Activated naive CD4-positive, alpha-beta T cell treated with anti-CD3 and anti-CD28 coated beads for 36 hours (primary cell): ENCODE results near the gene PALLD. TPM values are rescaled to one million over a fixed set of nuclear protein-coding genes. Genes with fewer than 3 reads are reported as not detected.
A peak's percentile ranks its signal among the peaks of the same experiment; 100 is the strongest.

Source experiments
- CTCF ChIA-PET: fragments of 350-600 bp; sonication (Branson Sonifier 250); formaldehyde crosslinking; loops from one replicate; lab custom pipeline; 2021; ENCODE audit warnings: antibody characterized with exemption; lab: Charles Lee
- DNase-seq: peaks from one replicate; pipeline ENCODE4 v3.0.0-alpha.2; 2020
- H3K27ac Mint-ChIP-seq: one replicate; pipeline ENCODE4 v1.8.0; 2021; ENCODE audit warnings: mild to moderate bottlenecking, mixed read lengths
- H3K27me3 Mint-ChIP-seq: one replicate; pipeline ENCODE4 v1.8.0; 2021; ENCODE audit warnings: low read depth, mixed read lengths
- H3K36me3 Mint-ChIP-seq: one replicate; pipeline ENCODE4 v1.8.0; 2021; ENCODE audit warnings: low read depth, mixed read lengths
- H3K4me1 Mint-ChIP-seq: one replicate; pipeline ENCODE4 v1.8.0; 2021; ENCODE audit warnings: low read depth, mixed read lengths
- H3K4me3 Mint-ChIP-seq: one replicate; pipeline ENCODE4 v1.8.0; 2021; ENCODE audit warnings: mild to moderate bottlenecking, moderate library complexity, mixed read lengths
- H3K9me3 Mint-ChIP-seq: one replicate; pipeline ENCODE4 v1.8.0; 2021; ENCODE audit warnings: mixed read lengths
- intact Hi-C: fragments of 100-400 bp; cut with micrococcal nuclease; formaldehyde crosslinking; loops from one replicate; pipeline ENCODE4 v1.15.1; 2023
- total RNA-seq, 2 experiments: library from RNA; stranded (reverse); gene quantifications; one replicate each; pipeline ENCODE4 v1.2.3, GENCODE V29; 2021

The PALLD gene
- total RNA-seq, 2 experiments from 2014 or later, result 7.3 to 7.8 TPM

DNA sequence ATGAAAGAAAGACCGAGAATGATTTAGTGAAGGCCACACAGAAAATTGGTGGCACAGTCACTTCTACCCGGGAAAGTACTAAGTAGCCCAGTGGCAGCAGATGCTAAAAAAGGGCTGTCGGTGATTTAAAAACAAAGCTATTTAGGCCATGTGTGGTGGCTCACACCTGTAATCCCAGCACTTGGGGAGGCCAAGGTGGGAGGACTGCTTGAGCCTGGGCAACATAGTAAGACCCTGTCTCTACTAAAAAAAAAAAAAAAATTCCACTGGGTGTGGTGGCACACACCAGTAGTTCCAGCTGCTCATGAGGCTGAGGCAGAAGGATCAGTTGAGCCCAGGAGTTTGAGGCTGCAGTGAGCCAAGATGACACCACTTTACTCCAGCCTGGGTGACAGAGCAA lies 369.0 kb downstream of the PALLD start:
- H3K36me3 Mint-ChIP-seq, result no peaks in the 10 kb centered on the region
- intact Hi-C loops, result no loop called here
- H3K27me3 Mint-ChIP-seq, result peaks cover 3% of the 10 kb centered on the region
- H3K4me1 Mint-ChIP-seq, result peaks cover 6% of the 10 kb centered on the region
- no peak for DNase-seq
- H3K9me3 Mint-ChIP-seq, result no peaks in the 10 kb centered on the region
- no peak overlapping the region for H3K27ac Mint-ChIP-seq
- CTCF ChIA-PET, result no interaction called here
- H3K4me3 Mint-ChIP-seq, result no peak overlapping the region

DNA sequence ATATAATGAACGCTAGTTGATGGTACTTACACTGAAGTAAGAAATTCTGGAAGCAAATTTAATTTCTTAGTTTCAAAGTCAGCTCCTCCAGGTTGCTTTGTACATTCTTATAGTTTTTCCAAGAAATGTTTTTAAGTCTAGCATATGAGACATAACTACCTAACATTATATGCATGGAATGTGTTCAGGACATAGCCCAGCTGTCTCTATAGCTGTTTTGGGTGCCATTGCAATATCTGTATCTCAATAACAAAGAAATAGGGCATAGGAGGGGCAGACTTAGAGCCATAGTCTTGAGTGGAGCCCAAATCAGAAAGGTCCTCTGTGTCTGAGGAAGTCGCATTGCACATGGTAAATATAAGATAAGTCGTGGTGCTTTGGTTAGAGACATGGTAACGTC lies 369.8 kb downstream of the PALLD start:
- intact Hi-C loops, result no loop called here
- H3K4me1 Mint-ChIP-seq, result peaks cover 6% of the 10 kb centered on the region
- H3K27me3 Mint-ChIP-seq, result peaks cover 8% of the 10 kb centered on the region
- no peak for DNase-seq
- no peak overlapping the region for H3K27ac Mint-ChIP-seq
- no peak overlapping the region for H3K4me3 Mint-ChIP-seq
- H3K9me3 Mint-ChIP-seq, result no peaks in the 10 kb centered on the region
- H3K36me3 Mint-ChIP-seq, result no peaks in the 10 kb centered on the region
- CTCF ChIA-PET, result interaction anchor here (1.0 kb wide), 1 partner anchor 57 kb away, joined by 3 read pairs; no protein-coding TSS in a partner anchor

DNA sequence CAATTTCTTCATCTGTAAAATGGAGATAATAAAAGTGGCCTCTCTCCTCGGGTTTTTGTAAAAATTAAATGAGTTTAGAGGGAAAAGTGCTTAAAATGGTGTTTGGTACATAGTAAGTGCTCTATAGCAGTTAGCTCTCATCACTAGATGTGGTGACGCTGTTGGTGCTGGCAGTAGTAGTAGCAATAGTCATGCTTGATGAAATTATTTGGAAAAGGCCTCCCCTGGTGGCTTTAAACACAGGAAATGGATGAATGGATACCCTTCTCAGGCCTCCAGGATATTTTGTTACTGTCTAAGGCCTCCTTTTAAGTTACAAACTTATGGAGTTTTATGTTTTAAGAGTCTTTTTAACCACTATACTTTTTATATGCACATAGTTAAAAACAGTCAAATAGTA lies 370.3 kb downstream of the PALLD start:
- CTCF ChIA-PET, result interaction anchor here (1.0 kb wide), 1 partner anchor 56 kb away, joined by 3 read pairs; no protein-coding TSS in a partner anchor

DNA sequence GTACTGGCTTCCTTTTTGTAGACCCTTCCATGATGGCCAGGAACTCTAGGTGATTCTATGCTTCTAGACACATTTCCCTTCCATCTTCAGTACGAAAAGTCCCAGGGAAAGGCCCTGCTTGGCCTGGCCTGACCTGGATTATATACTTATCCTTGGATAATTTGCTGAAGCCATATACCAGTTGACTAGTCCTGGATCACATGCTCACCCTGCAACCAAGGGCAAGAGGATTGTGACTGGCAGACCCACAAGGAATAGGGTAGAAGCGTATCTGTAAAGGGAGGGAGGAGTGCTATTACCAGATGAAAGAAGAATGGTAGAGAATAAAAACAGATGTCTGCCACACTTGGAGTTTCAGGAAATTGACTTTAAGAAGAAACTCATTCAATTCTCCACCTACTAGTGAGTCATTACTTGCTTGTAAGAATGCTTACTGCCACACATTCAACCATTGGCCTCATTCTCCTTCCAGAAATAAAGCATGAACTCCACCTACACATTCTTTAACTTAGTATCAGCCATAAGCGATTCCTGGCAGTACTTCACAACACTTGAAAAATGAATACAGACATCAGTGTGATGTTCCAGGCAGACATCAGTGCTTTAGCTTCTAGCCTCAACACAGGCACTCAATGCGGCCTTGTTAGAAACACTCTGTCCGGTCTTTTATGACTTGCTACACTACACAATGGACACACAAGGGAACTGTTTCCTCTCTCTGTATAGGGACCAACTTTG lies 371.4 kb downstream of the PALLD start:
- Mint-ChIP-seq H3K27ac (peak overlapping the region; percentile 77), H3K27me3 (peaks cover 17% of the 10 kb centered on the region), H3K4me1 (peaks cover 6% of the 10 kb centered on the region), H3K4me3 (no peak overlapping the region), H3K36me3 (no peaks in the 10 kb centered on the region), H3K9me3 (no peaks in the 10 kb centered on the region)
- no peak for DNase-seq
- intact Hi-C loops, result loop anchor here (1.0 to 2.0 kb wide), 2 partner anchors 157 to 357 kb away; no protein-coding TSS in a partner anchor
- CTCF ChIA-PET, result no interaction called here

More for the DNA sequence above, 370.3 kb downstream of the PALLD start:
- intact Hi-C loops, result no loop called here
- no peaks in the 10 kb centered on the region for H3K36me3 Mint-ChIP-seq
- peaks cover 12% of the 10 kb centered on the region for H3K27me3 Mint-ChIP-seq
- peaks cover 6% of the 10 kb centered on the region for H3K4me1 Mint-ChIP-seq
- DNase-seq, result no peak
- no peak overlapping the region for H3K27ac Mint-ChIP-seq
- H3K9me3 Mint-ChIP-seq, result no peaks in the 10 kb centered on the region
- no peak overlapping the region for H3K4me3 Mint-ChIP-seq

DNA sequence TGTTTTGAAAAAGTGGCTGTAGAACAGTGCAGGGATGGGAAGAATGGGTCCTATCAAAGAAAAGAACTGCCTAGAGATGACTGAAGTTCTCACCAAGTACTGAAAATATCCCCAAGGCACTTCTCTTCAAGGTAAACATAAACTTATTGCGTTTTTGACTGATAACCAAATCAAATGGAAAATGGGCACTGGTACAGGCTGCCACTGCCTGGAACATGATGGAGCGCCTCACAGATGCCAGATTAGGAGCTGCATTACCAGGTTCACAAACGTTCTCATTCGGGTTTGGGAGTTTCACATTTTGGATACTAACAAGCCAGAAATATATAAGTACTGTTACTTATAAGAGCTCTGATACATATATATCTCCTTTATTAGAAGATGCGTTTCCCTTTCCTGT lies 371.9 kb downstream of the PALLD start:
- Mint-ChIP-seq H3K27ac (peak overlapping the region; percentile 77), H3K36me3 (no peaks in the 10 kb centered on the region), H3K9me3 (no peaks in the 10 kb centered on the region), H3K27me3 (peaks cover 21% of the 10 kb centered on the region), H3K4me3 (no peak overlapping the region), H3K4me1 (peaks cover 6% of the 10 kb centered on the region)
- CTCF ChIA-PET, result no interaction called here
- intact Hi-C loops, result loop anchor here (1.0 to 2.0 kb wide), 2 partner anchors 158 to 358 kb away; no protein-coding TSS in a partner anchor
- no peak for DNase-seq

DNA sequence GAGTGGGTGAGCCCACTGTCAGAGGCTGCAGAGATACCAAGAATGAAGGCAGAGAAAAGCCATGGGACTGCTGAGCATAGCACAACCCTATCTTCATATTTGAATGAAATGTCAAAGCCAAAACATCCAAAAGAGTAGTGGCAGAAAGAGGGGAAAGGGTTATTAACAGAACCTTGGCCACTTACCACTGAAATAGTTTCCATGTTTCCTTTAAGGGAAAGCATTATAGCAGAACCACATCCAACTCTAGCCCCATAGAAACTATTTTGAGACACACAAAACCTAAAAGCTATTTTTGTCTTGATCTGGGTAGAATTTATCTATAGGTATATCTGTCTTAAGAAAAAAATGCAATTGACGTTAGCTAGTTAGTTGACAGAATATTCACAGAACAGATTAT lies 373.2 kb downstream of the PALLD start:
- no peaks in the 10 kb centered on the region for H3K9me3 Mint-ChIP-seq
- no peaks in the 10 kb centered on the region for H3K36me3 Mint-ChIP-seq
- peaks cover 6% of the 10 kb centered on the region for H3K4me1 Mint-ChIP-seq
- H3K27ac Mint-ChIP-seq, result no peak overlapping the region
- H3K4me3 Mint-ChIP-seq, result no peak overlapping the region
- no peak for DNase-seq
- H3K27me3 Mint-ChIP-seq, result peaks cover 27% of the 10 kb centered on the region
- CTCF ChIA-PET, result no interaction called here
- intact Hi-C loops, result no loop called here

DNA sequence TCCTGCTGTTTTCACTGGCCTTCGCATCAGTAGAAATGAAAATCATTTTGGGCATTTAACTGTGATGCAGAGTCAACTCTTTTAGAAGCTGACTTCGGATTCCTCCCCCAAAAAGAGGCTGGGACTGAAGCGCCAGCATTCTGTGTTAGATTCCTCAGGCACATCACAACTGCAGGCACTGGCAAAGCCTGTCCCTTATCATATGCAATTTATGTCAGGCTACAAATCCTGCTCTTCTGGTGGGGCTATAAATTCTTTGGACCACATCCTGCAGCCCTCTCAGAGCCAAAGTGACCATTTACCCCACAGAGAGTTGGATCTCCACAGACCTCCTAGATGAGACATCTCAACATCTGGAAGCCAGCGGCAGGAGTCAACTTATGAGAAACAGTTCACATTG lies 374.8 kb downstream of the PALLD start:
- H3K4me1 Mint-ChIP-seq, result peaks cover 6% of the 10 kb centered on the region
- no peak for DNase-seq
- intact Hi-C loops, result no loop called here
- CTCF ChIA-PET, result no interaction called here
- H3K27ac Mint-ChIP-seq, result no peak overlapping the region
- H3K36me3 Mint-ChIP-seq, result no peaks in the 10 kb centered on the region
- H3K4me3 Mint-ChIP-seq, result no peak overlapping the region
- H3K9me3 Mint-ChIP-seq, result no peaks in the 10 kb centered on the region
- peaks cover 43% of the 10 kb centered on the region for H3K27me3 Mint-ChIP-seq

DNA sequence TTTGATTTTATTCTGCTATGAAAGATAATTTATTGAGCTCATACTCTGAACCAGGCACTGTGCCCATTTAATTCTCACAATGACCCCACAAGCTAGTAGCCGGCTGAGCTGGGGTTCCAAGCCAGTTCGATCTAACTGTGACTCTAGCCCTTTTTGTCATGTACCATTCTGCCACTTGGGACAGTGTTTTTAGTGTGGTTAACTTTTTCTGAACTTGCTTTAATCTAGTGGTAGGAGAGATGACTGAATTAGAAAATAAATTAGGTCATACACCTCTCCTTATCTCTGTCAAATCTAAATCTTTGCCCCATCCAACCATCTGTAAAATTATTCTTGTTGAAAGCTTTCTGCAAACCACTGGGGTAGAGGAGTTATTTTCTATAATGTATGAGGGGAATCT lies 377.2 kb downstream of the PALLD start:
- intact Hi-C loops, result no loop called here
- no peak for DNase-seq
- peaks cover 2% of the 10 kb centered on the region for H3K36me3 Mint-ChIP-seq
- H3K4me3 Mint-ChIP-seq, result no peak overlapping the region
- no peaks in the 10 kb centered on the region for H3K9me3 Mint-ChIP-seq
- no peak overlapping the region for H3K27ac Mint-ChIP-seq
- peaks cover 60% of the 10 kb centered on the region for H3K27me3 Mint-ChIP-seq
- H3K4me1 Mint-ChIP-seq, result peaks cover 5% of the 10 kb centered on the region
- CTCF ChIA-PET, result no interaction called here

DNA sequence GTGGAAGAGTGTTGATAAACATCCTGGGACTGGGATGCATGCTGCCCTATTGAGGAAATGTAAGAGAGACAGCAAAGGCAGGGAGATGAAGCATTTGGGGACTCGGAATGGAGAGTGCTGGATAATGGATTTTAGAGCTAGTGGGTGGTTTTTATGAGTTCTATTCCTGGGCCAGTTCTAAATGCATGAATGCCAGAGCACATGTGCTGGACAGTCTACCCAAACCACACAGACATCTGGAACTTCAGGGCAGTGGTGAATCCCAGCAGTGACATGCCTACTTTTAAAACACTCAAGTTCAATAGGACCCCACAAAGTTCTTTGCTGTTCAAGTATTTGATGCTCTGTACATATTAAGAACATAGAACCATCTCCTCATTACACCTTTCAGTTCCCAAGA lies 379.3 kb downstream of the PALLD start:
- intact Hi-C loops, result no loop called here
- H3K9me3 Mint-ChIP-seq, result no peaks in the 10 kb centered on the region
- DNase-seq, result no peak
- no peak overlapping the region for H3K27ac Mint-ChIP-seq
- no peak overlapping the region for H3K4me3 Mint-ChIP-seq
- CTCF ChIA-PET, result interaction anchor here (0.9 kb wide), 1 partner anchor 19 kb away, joined by 3 read pairs; no protein-coding TSS in a partner anchor
- H3K27me3 Mint-ChIP-seq, result peaks cover 70% of the 10 kb centered on the region
- H3K36me3 Mint-ChIP-seq, result peaks cover 2% of the 10 kb centered on the region
- H3K4me1 Mint-ChIP-seq, result peaks cover 6% of the 10 kb centered on the region

DNA sequence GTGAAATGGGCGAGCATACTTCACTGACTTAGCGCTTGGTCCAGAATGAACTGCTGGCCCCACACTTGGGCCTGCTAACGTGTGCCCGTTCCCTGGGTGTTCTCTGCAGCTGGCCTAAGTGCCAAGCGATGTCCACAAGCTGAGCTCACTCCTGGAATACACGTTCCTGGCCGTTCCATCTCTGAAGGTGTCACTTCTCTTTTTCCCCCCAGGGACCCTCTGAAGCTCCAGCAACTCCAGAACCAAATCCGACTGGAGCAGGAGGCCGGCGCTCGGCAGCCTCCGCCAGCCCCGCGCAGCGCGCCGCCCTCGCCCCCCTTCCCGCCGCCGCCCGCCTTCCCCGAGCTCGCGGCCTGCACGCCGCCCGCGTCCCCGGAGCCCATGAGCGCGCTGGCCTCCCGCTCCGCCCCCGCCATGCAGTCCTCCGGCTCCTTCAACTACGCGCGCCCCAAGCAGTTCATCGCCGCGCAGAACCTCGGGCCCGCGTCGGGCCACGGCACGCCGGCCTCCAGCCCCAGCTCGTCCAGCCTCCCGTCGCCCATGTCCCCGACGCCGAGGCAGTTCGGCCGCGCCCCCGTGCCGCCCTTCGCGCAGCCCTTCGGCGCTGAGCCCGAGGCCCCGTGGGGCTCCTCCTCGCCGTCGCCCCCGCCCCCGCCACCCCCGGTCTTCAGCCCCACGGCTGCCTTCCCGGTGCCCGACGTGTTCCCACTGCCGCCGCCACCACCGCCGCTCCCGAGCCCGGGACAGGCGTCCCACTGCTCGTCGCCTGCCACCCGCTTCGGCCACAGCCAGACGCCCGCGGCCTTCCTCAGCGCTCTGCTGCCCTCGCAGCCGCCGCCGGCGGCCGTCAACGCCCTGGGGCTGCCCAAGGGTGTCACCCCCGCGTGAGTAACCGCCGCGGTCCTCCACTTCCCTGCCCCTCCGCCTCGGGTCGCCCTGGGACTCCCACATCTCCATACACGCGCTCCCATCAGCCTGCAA lies 380.9 kb downstream of the PALLD start:
- intact Hi-C loops, result loop anchor here (2.0 kb wide), 2 partner anchors 45 to 167 kb away; no protein-coding TSS in a partner anchor
- H3K27ac Mint-ChIP-seq, result no peak overlapping the region

DNA sequence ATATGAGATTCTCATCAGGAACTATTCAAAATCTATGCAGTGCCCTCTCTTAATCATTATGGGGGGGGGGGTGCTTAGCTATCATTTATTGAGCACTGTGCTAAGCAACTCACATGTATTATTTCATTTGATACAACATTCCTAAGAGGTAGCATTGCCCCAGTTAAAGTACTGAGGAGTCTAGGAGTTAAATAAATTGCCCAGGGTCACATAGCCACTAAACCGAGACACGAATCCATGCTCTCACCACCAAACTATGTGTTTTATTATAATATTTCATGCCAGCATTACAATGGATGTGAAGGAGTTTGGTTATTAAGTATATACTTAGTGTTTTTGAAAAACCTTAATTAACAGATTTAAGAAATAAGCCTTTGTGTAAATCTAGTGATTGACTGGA lies 381.8 kb downstream of the PALLD start:
- H3K9me3 Mint-ChIP-seq, result no peaks in the 10 kb centered on the region
- peak overlapping the region; percentile 70 for H3K4me3 Mint-ChIP-seq
- CTCF ChIA-PET, result no interaction called here
- intact Hi-C loops, result loop anchor here (2.0 kb wide), 2 partner anchors 46 to 168 kb away; no protein-coding TSS in a partner anchor
- peaks cover 6% of the 10 kb centered on the region for H3K4me1 Mint-ChIP-seq
- peaks cover 2% of the 10 kb centered on the region for H3K36me3 Mint-ChIP-seq
- H3K27ac Mint-ChIP-seq, result no peak overlapping the region
- no peak for DNase-seq
- H3K27me3 Mint-ChIP-seq, result peaks cover 66% of the 10 kb centered on the region

More for the DNA sequence above, 380.9 kb downstream of the PALLD start:
- H3K4me1 Mint-ChIP-seq, result peaks cover 6% of the 10 kb centered on the region
- H3K27me3 Mint-ChIP-seq, result peaks cover 71% of the 10 kb centered on the region
- CTCF ChIA-PET, result no interaction called here
- H3K36me3 Mint-ChIP-seq, result peaks cover 2% of the 10 kb centered on the region
- H3K4me3 Mint-ChIP-seq, result peak overlapping the region; percentile 70
- H3K9me3 Mint-ChIP-seq, result no peaks in the 10 kb centered on the region
- DNase-seq, result peak; percentile 22

DNA sequence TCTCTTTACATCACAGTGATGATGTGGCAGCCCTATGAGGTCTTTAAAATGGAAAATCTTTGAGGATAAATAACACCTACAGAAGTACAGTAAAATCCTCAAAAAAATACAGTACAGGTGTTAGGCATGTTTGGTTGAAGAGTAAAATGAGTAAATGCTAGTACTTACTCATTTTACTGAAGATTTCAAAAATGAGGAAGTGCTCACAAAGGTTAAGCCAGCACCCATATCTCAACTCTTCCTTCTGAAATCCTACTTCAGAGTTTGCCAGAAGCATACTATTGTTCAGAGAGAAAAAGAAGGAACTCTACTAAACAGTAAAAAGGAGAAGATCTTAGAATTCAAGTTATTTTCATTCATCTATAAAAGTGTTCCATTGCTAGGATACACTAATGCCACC lies 382.3 kb downstream of the PALLD start:
- H3K9me3 Mint-ChIP-seq, result no peaks in the 10 kb centered on the region
- no peak overlapping the region for H3K27ac Mint-ChIP-seq
- CTCF ChIA-PET, result interaction anchor here (0.6 kb wide), 1 partner anchor 20 kb away, joined by 3 read pairs; no protein-coding TSS in a partner anchor
- no peak overlapping the region for H3K4me3 Mint-ChIP-seq
- peaks cover 2% of the 10 kb centered on the region for H3K36me3 Mint-ChIP-seq
- peaks cover 6% of the 10 kb centered on the region for H3K4me1 Mint-ChIP-seq
- intact Hi-C loops, result loop anchor here (2.0 kb wide), 2 partner anchors 46 to 168 kb away; no protein-coding TSS in a partner anchor
- no peak for DNase-seq
- peaks cover 60% of the 10 kb centered on the region for H3K27me3 Mint-ChIP-seq
